CD8-positive, alpha-beta memory T cell (primary cell): ENCODE results near the gene CHRNE. TPM values are rescaled to one million over a fixed set of nuclear protein-coding genes. Genes with fewer than 3 reads are reported as not detected.

Experiments
- CTCF ChIA-PET: fragments of 350-600 bp; sonication (Branson Sonifier 250); formaldehyde crosslinking; loops from one replicate; lab custom pipeline; 2021; ENCODE audit warnings: antibody characterized with exemption; lab: Charles Lee
- POLR2A ChIA-PET: fragments of 350-600 bp; sonication (Branson Sonifier 250); formaldehyde crosslinking; loops from one replicate; lab custom pipeline; 2021; ENCODE audit warnings: antibody characterized with exemption; lab: Charles Lee
- DNase-seq, 5 donors: peaks; one replicate each; pipeline versions ENCODE4 v3.0.0 to v3.0.0-alpha.2; 2020 to 2022; ENCODE audit warnings: mixed read lengths in 1 of 5
- H3K27ac ChIP-seq: one replicate; pipeline ENCODE4 v1.7.0; 2013; ENCODE audit warnings: low read depth, mild to moderate bottlenecking, low read length, moderate library complexity
- H3K27me3 ChIP-seq: 2 replicates; pipeline ENCODE4 v1.7.0; 2013; ENCODE audit warnings: low read length, mild to moderate bottlenecking; ENCODE audit not compliant: insufficient read depth, poor library complexity, severe bottlenecking
- H3K36me3 ChIP-seq: 2 replicates; pipeline ENCODE4 v1.7.0; 2013; ENCODE audit warnings: mild to moderate bottlenecking, low read length, moderate library complexity; ENCODE audit not compliant: insufficient read depth
- H3K4me1 ChIP-seq: 2 replicates; pipeline ENCODE4 v1.7.0; 2013; ENCODE audit warnings: mild to moderate bottlenecking, low read length, moderate library complexity; ENCODE audit not compliant: insufficient read depth
- H3K4me3 ChIP-seq: 2 replicates; pipeline ENCODE4 v1.7.0; 2013; ENCODE audit warnings: mild to moderate bottlenecking, low read length
- H3K9me3 ChIP-seq: 2 replicates; pipeline ENCODE4 v1.7.0; 2013; ENCODE audit warnings: mild to moderate bottlenecking, low read length
- H3K27ac Mint-ChIP-seq, 8 donors: one replicate each; pipeline ENCODE4 v1.8.0; 2020 to 2021; ENCODE audit warnings: mixed read lengths in 8 of 8, mild to moderate bottlenecking in 6 of 8, inconsistent platforms in 3 of 8, moderate library complexity in 3 of 8
- H3K27me3 Mint-ChIP-seq, 2 donors: one replicate each; pipeline ENCODE4 v1.8.0; 2020 to 2021; ENCODE audit warnings: mixed read lengths in 2 of 2, mild to moderate bottlenecking in 1 of 2, moderate library complexity in 1 of 2
- H3K36me3 Mint-ChIP-seq, 3 donors: one replicate each; pipeline ENCODE4 v1.8.0; 2020 to 2021; ENCODE audit warnings: mixed read lengths in 3 of 3, inconsistent platforms in 1 of 3, mild to moderate bottlenecking in 1 of 3
- H3K4me1 Mint-ChIP-seq, 3 donors: one replicate each; pipeline ENCODE4 v1.8.0; 2020 to 2021; ENCODE audit warnings: mixed read lengths in 3 of 3, inconsistent platforms in 1 of 3, mild to moderate bottlenecking in 1 of 3
- H3K4me3 Mint-ChIP-seq, 7 donors: one replicate each; pipeline ENCODE4 v1.8.0; 2020 to 2021; ENCODE audit warnings: mixed read lengths in 7 of 7, mild to moderate bottlenecking in 6 of 7, moderate library complexity in 4 of 7, inconsistent platforms in 2 of 7
- H3K9me3 Mint-ChIP-seq, 5 donors: one replicate each; pipeline ENCODE4 v1.8.0; 2020 to 2022; ENCODE audit warnings: mixed read lengths in 5 of 5, mild to moderate bottlenecking in 3 of 5, moderate library complexity in 2 of 5, inconsistent platforms in 1 of 5
- polyA plus RNA-seq: library from polyadenylated mRNA; unstranded; fragments of 300-500 nt; fragmentation: Illumina TruSeq; gene quantifications from one replicate; pipeline ENCODE4 v1.2.3, GENCODE V29; 2021
- total RNA-seq, 2 experiments: library from RNA; stranded (reverse); gene quantifications; one replicate each; pipeline ENCODE4 v1.2.3, GENCODE V29; 2021

CHRNE gene
- total and polyA plus RNA-seq, 3 experiments from 2014 or later: 0.23 to 0.38 (median 0.37) TPM

GRCh38 chr17:4944554-4945175 is 41.8 kb upstream of the CHRNE start:
- no peak for DNase-seq
- peaks cover 0 to 8% of the 10 kb centered on the region in 2 donors for H3K27me3 Mint-ChIP-seq
- Histone ChIP-seq H3K27ac (peak overlapping the region; percentile 65), H3K4me1 (peaks cover 62% of the 10 kb centered on the region), H3K27me3 (no peaks in the 10 kb centered on the region), H3K36me3 (peaks cover 35% of the 10 kb centered on the region), H3K4me3 (peak overlapping the region; percentile 51), H3K9me3 (no peaks in the 10 kb centered on the region)
- POLR2A ChIA-PET: interaction anchor here (0.7 to 11.7 kb wide), 3 partner anchors 22 to 105 kb away, joined by 3 to 187 read pairs (median 4); partner anchors contain the start of genes C17orf107 and SPAG7
- CTCF ChIA-PET: interaction anchor here (2.6 to 3.3 kb wide), 2 partner anchors 23 to 36 kb away, joined by 7 to 17 read pairs; partner anchors contain the start of gene SPAG7
- H3K27ac Mint-ChIP-seq: peak overlapping the region; percentile 92 to 99 (median 96)
- peaks cover 55 to 71% (median 66%) of the 10 kb centered on the region in 3 donors for H3K4me1 Mint-ChIP-seq
- peak overlapping the region; percentile 94 to 100 (median 97) for H3K4me3 Mint-ChIP-seq
- H3K9me3 Mint-ChIP-seq: no peaks in the 10 kb centered on the region
- peaks cover 13 to 74% (median 29%) of the 10 kb centered on the region in 3 donors for H3K36me3 Mint-ChIP-seq

- H3K27ac Mint-ChIP-seq: peak overlapping the region; percentile 86 to 99 (median 96)
- H3K36me3 Mint-ChIP-seq: peaks cover 13 to 78% (median 29%) of the 10 kb centered on the region in 3 donors
- Histone ChIP-seq H3K4me3 (peak overlapping the region; percentile 51), H3K9me3 (no peaks in the 10 kb centered on the region), H3K27ac (peak overlapping the region; percentile 65), H3K27me3 (no peaks in the 10 kb centered on the region), H3K36me3 (peaks cover 35% of the 10 kb centered on the region), H3K4me1 (peaks cover 64% of the 10 kb centered on the region)
- ChIA-PET POLR2A (interaction anchor here (0.6 to 0.8 kb wide), 2 partner anchors 23 to 43 kb away, joined by 3 read pairs; no protein-coding TSS in a partner anchor), CTCF (interaction anchor here (1.1 to 3.3 kb wide), 3 partner anchors 23 to 35 kb away, joined by 3 to 17 read pairs (median 7); partner anchors contain the start of gene SPAG7)
- peaks cover 0 to 8% of the 10 kb centered on the region in 2 donors for H3K27me3 Mint-ChIP-seq
- DNase-seq: peak; percentile 41 to 70 (median 62)
- H3K4me1 Mint-ChIP-seq: peaks cover 57 to 74% (median 69%) of the 10 kb centered on the region in 3 donors
- H3K4me3 Mint-ChIP-seq: peak overlapping the region; percentile 94 to 100 (median 97)
- no peaks in the 10 kb centered on the region for H3K9me3 Mint-ChIP-seq
These were observed 41.3 kb upstream of the CHRNE start for GRCh38 chr17:4944163-4944553.

GRCh38 chr17:4942760-4943508 is 40.0 kb upstream of the CHRNE start:
- H3K4me3 Mint-ChIP-seq: peak overlapping the region; percentile 86 to 97 (median 96)
- H3K27me3 Mint-ChIP-seq: peaks cover 0 to 6% of the 10 kb centered on the region in 2 donors

GRCh38 chr17:4941319-4941610 is 38.4 kb upstream of the CHRNE start:
- H3K27me3 Mint-ChIP-seq: peaks cover 0 to 5% of the 10 kb centered on the region in 2 donors
- ChIA-PET POLR2A (interaction anchor here (2.7 to 4.1 kb wide), 2 partner anchors 26 to 32 kb away, joined by 15 to 67 read pairs; partner anchors contain the start of gene SPAG7), CTCF (interaction anchor here (2.9 to 4.0 kb wide), 2 partner anchors 27 to 32 kb away, joined by 25 to 34 read pairs; partner anchors contain the start of gene SPAG7)
- Histone ChIP-seq H3K9me3 (no peaks in the 10 kb centered on the region), H3K27me3 (no peaks in the 10 kb centered on the region), H3K27ac (peak overlapping the region; percentile 85), H3K4me3 (peak overlapping the region; percentile 97), H3K36me3 (peaks cover 34% of the 10 kb centered on the region), H3K4me1 (peaks cover 70% of the 10 kb centered on the region)
- no peaks in the 10 kb centered on the region for H3K9me3 Mint-ChIP-seq
- H3K27ac Mint-ChIP-seq: peak overlapping the region; percentile 88 to 98 (median 95)
- peaks cover 64 to 84% (median 68%) of the 10 kb centered on the region in 3 donors for H3K4me1 Mint-ChIP-seq
- DNase-seq: no peak
- H3K4me3 Mint-ChIP-seq: peak overlapping the region; percentile 86 to 97 (median 96)
- peaks cover 13 to 89% (median 28%) of the 10 kb centered on the region in 3 donors for H3K36me3 Mint-ChIP-seq

More at GRCh38 chr17:4942760-4943508, 40.0 kb upstream of the CHRNE start:
- Mint-ChIP-seq H3K9me3 (no peaks in the 10 kb centered on the region), H3K36me3 (peaks cover 13 to 86% (median 29%) of the 10 kb centered on the region in 3 donors), H3K27ac (peak overlapping the region; percentile 15 to 99 (median 78)), H3K4me1 (peaks cover 68 to 83% (median 76%) of the 10 kb centered on the region in 3 donors)
- peaks cover 75% of the 10 kb centered on the region for H3K4me1 ChIP-seq
- H3K27me3 ChIP-seq: no peaks in the 10 kb centered on the region
- CTCF ChIA-PET: interaction anchor here (0.9 to 1.1 kb wide), 2 partner anchors 24 to 38 kb away, joined by 3 read pairs; partner anchors contain the start of gene SPAG7
- H3K27ac ChIP-seq: no peak overlapping the region
- H3K36me3 ChIP-seq: peaks cover 38% of the 10 kb centered on the region
- no peak for DNase-seq
- POLR2A ChIA-PET: interaction anchor here (0.6 to 0.8 kb wide), 2 partner anchors 8 to 20 kb away, joined by 3 to 7 read pairs; partner anchors contain the start of gene ENO3
- H3K9me3 ChIP-seq: no peaks in the 10 kb centered on the region
- peak overlapping the region; percentile 97 for H3K4me3 ChIP-seq

GRCh38 chr17:4940555-4941318 is 37.8 kb upstream of the CHRNE start:
- H3K4me1 Mint-ChIP-seq: peaks cover 63 to 84% (median 63%) of the 10 kb centered on the region in 3 donors
- peak overlapping the region; percentile 88 to 98 (median 95) for H3K27ac Mint-ChIP-seq
- peak overlapping the region; percentile 97 for H3K4me3 ChIP-seq
- peaks cover 13 to 88% (median 29%) of the 10 kb centered on the region in 3 donors for H3K36me3 Mint-ChIP-seq
- no peaks in the 10 kb centered on the region for H3K27me3 ChIP-seq
- peaks cover 65% of the 10 kb centered on the region for H3K4me1 ChIP-seq
- CTCF ChIA-PET: interaction anchor here (0.8 to 4.0 kb wide), 11 partner anchors 8 to 79 kb away, joined by 3 to 34 read pairs (median 5); partner anchors contain the start of genes C17orf107, CHRNE, INCA1 and PFN1
- H3K9me3 Mint-ChIP-seq: no peaks in the 10 kb centered on the region
- peak overlapping the region; percentile 86 to 97 (median 96) for H3K4me3 Mint-ChIP-seq
- H3K9me3 ChIP-seq: no peaks in the 10 kb centered on the region
- peaks cover 30% of the 10 kb centered on the region for H3K36me3 ChIP-seq
- H3K27ac ChIP-seq: peak overlapping the region; percentile 85
- H3K27me3 Mint-ChIP-seq: peaks cover 0 to 5% of the 10 kb centered on the region in 2 donors
- peak; percentile 29 to 70 (median 47) for DNase-seq
- POLR2A ChIA-PET: interaction anchor here (0.6 to 4.1 kb wide), 13 partner anchors 8 to 798 kb away, joined by 3 to 67 read pairs (median 7); partner anchors contain the start of genes C17orf107, CAMTA2, CHRNE and CYB5D2

- peaks cover 23% of the 10 kb centered on the region for H3K36me3 ChIP-seq
- Mint-ChIP-seq H3K4me3 (peak within 1 kb of the TSS; percentile 86 to 97 (median 96)), H3K27me3 (peaks cover 0 to 4% of the 10 kb centered on the region in 2 donors), H3K27ac (peak within 1 kb of the TSS; percentile 89 to 98 (median 96)), H3K36me3 (peaks cover 6 to 80% (median 23%) of the 10 kb centered on the region in 3 donors), H3K9me3 (no peaks in the 10 kb centered on the region), H3K4me1 (peaks cover 55 to 79% (median 55%) of the 10 kb centered on the region in 3 donors)
- no peaks in the 10 kb centered on the region for H3K27me3 ChIP-seq
- POLR2A ChIA-PET: interaction anchor here (0.5 to 4.1 kb wide), 17 partner anchors 9 to 797 kb away, joined by 3 to 67 read pairs (median 5); partner anchors contain the start of genes C17orf107, CAMTA2, CHRNE and CYB5D2
- CTCF ChIA-PET: interaction anchor here (0.6 to 4.0 kb wide), 16 partner anchors 8 to 529 kb away, joined by 3 to 34 read pairs (median 4); partner anchors contain the start of genes C17orf107, CHRNE, INCA1 and KIF1C
- H3K4me3 ChIP-seq: peak within 1 kb of the TSS; percentile 97
- peak within 1 kb of the TSS; percentile 85 for H3K27ac ChIP-seq
- no peaks in the 10 kb centered on the region for H3K9me3 ChIP-seq
- H3K4me1 ChIP-seq: peaks cover 57% of the 10 kb centered on the region
- peak; percentile 89 to 99 (median 97) for DNase-seq
These were observed 37.1 kb upstream of the CHRNE start, which contains the start of the genes RNF167 and SLC25A11 for GRCh38 chr17:4939796-4940554. Gene RNF167 (plus strand): TSS chr17:4940268. CDS start chr17:4940910, 642 bp downstream. Gene SLC25A11 (minus strand): TSS chr17:4940046. CDS start chr17:4939910, 136 bp downstream.
